ENCODE data around the gene AGAP1. TPM values are rescaled to one million over a fixed set of nuclear protein-coding genes. Genes with fewer than 3 reads are reported as not detected.
"Not testable (repeated sequence)": the region's sequence is repeated elsewhere in the genome, so short reads cannot be mapped to it uniquely, and the experiment has no call there.

The AGAP1 gene
- polyA plus RNA-seq, 4 donors = 17.5 to 19.9 (median 19.3) TPM

- DNase-seq (ENCODE audit: low read depth in 4 of 4, low spot score in 3 of 4) = no peak
Measured at GRCh38 chr2:236057375-236057774, 563.5 kb downstream of the AGAP1 start.

GRCh38 chr2:236061497-236061896, 567.7 kb downstream of the AGAP1 start:
- DNase-seq (ENCODE audit: low read depth in 4 of 4, low spot score in 3 of 4) = no peak

DNA sequence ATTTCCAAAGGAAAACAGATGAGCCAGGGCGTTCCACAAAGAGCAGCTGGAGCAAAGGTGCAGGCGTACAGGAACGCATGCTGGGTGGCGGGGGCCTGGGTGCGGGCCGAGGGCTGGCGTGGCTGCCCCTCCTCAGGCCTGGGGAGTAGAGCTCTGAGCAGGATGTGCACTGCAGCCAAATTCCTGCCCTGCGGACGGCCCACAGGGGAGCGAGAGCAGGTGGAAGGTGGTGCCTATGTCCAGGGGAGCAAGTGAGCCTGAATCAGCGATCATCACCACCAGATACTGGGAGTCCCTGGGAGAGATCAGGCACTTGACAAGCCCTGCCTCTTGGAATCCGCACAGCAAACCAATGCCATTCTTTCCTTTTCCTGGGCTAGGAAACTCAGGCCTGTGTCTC, 568.1 kb downstream of the AGAP1 start:
- no peak for DNase-seq (ENCODE audit: low read depth in 4 of 4, low spot score in 3 of 4)

GRCh38 chr2:236062806-236063205, 569.0 kb downstream of the AGAP1 start:
- DNase-seq (ENCODE audit: low read depth in 4 of 4, low spot score in 3 of 4) = not testable (repeated sequence)

- no peak for DNase-seq (ENCODE audit: low read depth in 4 of 4, low spot score in 3 of 4)
Measured at GRCh38 chr2:236063994-236064393, 570.2 kb downstream of the AGAP1 start.

DNA sequence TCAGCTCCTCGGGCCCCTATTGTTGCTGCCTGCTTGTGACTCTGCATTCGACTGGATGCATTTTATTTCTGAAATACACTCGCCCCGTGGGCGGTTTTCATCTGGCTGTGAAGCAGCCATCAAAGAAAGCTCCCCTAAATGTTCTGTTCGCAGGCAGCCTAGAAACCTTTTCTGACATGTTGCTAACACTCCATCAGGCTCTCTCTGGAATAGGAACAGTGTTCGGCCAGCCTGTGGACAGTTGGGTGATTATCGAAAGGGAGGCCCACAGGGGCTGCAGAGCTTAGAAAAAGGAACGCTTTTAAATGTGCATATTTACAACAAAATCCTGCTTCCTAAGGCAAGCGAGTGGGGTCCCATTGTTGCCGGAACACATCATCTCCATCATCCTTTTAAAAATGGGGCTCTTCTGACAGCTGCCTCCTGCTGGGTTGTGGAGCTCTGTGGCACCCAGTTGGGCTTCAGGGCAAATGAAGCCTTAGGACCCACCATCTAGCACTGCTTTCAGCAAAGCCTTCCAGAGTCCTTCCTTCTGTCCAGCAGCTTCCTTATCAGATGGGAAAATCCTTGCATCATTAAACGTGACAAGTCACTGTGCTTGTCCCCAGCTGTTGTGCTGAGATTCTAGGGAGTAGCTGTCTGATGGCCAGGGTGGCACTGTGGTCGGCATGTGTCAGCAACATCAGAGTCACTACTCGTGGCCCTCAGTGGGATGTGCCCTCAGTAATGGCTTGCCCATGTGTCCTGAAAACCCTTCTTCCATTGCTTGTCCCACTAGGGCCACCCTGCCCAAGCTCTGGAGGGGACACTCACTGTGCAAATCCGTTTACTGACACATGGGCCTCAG, 571.7 kb downstream of the AGAP1 start:
- DNase-seq (ENCODE audit: low read depth in 4 of 4, low spot score in 3 of 4) = no peak

DNA sequence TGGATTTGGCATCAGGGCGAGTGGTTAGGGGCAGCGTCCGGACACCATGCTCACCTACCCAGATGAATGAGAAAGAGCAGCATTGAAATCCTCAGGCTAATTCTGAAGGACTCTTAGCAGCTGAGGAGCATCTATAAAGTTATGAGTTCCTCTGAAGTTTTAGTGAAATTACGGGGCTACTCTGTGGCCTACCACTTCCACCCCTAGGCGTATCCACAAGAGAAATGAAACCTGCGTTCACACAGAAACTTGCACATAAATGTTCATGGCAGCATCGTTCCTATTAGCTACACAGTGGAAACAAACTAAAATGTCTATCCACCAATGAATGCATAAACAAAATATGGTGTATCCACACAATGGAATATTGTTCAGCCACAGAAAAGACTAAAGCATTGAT, 576.4 kb downstream of the AGAP1 start:
- no peak for DNase-seq (ENCODE audit: low read depth in 4 of 4, low spot score in 3 of 4)

DNA sequence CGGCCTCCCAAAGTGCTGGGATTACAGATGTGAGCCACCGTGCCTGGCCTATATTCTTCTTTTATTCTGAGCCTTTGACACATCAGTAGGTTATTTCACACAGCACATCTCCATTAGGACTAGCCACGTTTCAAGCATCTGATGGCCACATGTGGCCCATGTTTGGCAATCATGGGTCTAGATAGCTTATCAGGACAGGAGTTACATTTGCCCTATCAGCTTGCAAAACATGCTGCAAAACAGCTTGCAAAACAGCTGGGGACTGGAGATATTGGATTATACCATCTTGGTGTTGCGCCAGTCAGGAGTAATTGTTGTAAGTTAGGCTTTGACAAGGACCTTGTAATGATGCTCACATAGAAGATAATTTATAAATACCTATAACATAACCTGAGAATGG, 579.4 kb downstream of the AGAP1 start:
- DNase-seq (ENCODE audit: low read depth in 4 of 4, low spot score in 3 of 4) = no peak

- no peak for DNase-seq (ENCODE audit: low read depth in 4 of 4, low spot score in 3 of 4)
Measured at GRCh38 chr2:236073867-236074655, 580.2 kb downstream of the AGAP1 start.

DNA sequence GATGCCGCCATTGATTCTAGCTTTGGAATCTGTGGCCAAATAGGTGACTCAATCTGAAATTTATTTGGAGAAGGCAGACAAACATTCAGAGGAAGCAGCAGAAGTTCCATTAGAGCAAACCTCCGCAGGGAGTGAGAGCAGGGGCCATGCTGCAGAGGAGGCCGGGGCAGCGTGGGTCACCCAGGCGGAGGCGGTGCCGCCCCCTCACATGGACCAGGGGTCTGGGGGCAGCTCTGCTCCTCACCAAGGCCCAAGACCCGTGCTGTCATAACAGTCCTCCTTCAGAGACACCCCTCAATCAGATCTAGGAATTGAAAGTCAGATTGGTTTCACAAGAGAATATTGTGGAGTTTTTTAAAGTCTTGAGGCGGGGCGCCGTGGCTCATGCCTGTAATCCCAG, 582.0 kb downstream of the AGAP1 start:
- DNase-seq (ENCODE audit: low read depth in 4 of 4, low spot score in 3 of 4) = no peak

DNA sequence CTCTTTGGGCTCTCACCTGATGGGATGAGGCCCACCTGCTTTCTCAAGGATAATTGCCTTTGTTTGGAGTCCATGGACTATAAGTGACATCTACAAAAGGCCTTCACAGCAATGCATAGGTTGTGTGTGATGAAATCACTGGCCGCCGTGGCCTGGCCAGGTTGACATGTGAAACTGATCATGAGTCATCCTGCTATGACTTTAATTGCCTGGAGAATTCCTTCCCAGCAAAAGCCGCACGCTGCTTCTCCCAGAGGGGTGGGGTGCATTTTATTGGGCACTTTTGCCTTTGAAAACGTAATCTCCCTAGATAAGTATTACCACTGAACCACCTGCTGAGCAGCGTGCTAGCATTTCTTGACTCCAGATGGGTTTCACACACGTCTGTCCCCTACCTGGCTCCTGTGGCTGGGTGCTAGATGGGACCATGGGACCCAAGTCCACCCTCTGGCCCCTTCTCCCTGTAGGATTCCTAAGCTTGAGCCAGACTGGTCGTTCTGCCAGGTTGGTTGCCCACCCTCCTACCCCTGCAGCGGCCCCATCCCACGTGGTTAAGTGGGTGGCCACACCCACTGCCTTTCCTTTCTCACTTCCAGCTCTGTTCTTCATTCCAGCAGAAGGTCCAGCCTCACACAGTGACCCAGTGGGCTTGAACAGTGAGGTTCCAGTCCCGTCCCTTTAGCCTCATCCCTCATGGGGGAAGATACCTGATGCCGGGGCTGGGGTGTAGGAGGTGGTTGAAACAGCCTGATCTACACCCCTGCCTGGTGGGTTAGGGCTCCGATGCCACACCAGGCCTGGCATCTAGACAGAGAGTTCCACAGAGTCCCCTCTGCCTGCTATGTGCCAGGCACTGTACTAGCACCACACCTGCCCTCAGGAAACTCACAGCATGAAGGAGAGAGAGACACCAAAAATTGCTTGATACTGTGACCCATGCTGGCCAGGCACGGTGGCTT, 584.7 kb downstream of the AGAP1 start:
- DNase-seq (ENCODE audit: low read depth in 4 of 4, low spot score in 3 of 4) = no peak

DNA sequence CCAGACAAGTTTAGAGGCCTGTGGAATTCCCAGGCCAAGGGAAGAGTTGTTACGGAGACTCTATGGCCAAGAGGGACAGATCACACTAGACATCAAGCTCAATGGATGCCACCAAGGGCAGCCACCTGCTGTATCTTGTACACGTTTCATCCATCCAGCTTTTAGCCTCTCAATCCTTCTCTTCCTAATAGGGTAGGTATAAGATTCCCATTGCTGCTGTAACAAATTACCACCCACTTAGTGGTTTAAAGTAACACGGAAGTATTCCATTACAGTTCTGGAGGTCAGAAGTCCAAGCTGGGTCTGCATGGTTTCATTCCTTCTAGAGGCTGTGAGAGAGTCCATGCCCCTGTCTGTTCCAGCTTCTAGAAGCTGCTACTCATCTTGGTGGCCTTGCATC, 586.6 kb downstream of the AGAP1 start:
- DNase-seq (ENCODE audit: low read depth in 4 of 4, low spot score in 3 of 4) = no peak

DNA sequence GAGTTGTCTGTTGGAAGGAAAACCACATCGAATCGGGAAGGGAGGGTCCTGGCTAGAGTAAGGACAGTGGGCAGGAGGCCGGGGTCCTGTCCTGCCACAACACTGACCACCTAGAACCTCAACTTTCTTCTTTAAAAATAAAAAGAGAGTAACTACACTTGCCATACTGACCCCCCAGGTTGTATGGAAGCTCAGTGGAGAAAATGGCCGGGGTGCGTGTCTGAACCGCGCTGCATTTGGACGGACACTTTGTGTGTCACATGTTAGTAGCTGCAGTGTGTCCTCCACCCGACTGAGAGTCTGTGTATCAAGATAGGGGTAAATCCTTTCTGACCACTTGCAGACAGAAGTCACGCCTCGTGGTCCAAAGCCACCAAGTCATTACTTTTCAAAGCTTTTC, 587.3 kb downstream of the AGAP1 start:
- DNase-seq (ENCODE audit: low read depth in 4 of 4, low spot score in 3 of 4) = no peak

- no peak for DNase-seq (ENCODE audit: low read depth in 4 of 4, low spot score in 3 of 4)
Measured at GRCh38 chr2:236082061-236082460, 588.2 kb downstream of the AGAP1 start.

DNA sequence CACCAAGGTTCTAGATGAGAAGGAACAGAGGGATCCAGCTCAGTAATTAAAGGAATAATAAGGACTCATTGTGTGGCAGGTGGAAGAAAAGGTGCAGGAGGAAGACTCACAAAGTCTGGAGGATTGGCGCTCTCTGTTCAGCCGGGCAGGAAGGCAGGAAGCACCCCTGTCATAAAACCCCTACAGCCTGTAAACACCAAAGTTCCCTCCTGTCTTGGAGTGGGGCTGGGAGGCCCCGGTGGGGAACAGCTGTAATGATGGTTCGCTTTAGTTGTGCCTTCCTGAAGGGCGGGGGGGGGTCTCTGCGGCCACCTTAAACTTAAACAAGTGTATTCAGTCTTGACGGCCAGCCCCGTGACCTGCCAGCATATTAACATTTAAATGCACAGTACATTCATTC, 590.1 kb downstream of the AGAP1 start:
- no peak for DNase-seq (ENCODE audit: low read depth in 4 of 4, low spot score in 3 of 4)

DNA sequence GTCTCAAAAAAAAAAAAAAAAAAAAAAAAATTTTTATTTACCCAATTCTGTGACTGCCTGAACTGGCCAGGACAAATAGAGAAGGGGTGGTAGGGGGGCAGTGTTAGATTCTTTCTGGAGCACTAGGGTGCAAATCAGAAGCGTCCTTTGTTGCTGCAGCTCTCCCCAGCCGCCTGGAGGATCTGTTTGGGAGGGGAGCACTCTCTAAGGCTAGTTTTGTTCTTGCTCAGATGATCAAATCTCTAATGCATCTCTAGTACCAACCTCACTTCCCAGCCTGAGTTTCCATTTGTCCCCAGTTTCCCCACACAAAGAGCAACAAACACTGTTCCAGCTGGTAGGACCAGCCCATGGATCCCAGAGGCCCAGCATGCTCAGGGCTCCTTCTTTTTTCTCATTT, 591.4 kb downstream of the AGAP1 start:
- no peak for DNase-seq (ENCODE audit: low read depth in 4 of 4, low spot score in 3 of 4)

GRCh38 chr2:236085647-236086046, 591.8 kb downstream of the AGAP1 start:
- DNase-seq (ENCODE audit: low read depth in 4 of 4, low spot score in 3 of 4) = no peak

- no peak for DNase-seq (ENCODE audit: low read depth in 4 of 4, low spot score in 3 of 4)
Measured at GRCh38 chr2:236086403-236086970, 592.6 kb downstream of the AGAP1 start.

- DNase-seq (ENCODE audit: low read depth in 4 of 4, low spot score in 3 of 4) = no peak
Measured at GRCh38 chr2:236086971-236087465, 593.2 kb downstream of the AGAP1 start.

DNA sequence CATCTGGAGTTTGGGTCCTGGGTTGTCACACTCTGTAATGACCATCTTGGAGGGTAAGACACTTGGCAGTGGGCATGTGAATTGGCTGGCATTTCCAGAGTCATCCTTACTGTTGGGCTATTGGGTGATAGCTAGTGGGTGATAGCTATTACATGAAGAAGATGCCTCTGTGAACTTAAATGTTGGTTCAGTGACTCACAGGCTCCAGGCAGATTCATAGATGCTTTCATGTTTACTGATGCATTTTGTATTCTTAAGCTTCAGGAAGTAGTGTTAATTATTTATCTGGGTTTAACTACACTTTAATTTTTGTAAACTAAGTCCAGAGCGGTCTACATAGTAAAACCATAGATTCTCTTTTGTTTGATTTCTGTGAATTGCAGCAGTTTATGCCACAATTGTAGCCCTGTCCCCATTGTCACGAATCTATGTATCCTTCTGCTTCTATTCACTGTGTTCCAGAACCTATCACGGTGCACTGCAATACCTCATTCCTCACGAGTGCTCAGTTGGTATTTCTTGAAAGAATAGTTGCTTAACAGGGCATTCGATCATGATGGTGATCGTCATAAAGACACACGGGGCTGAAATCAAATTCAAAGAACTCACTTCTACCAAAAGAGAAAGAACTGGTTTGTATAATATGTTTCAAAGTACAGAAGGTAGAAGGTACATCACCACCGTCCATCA, 594.7 kb downstream of the AGAP1 start:
- DNase-seq (ENCODE audit: low read depth in 4 of 4, low spot score in 3 of 4) = no peak

All from left renal pelvis (tissue), 4 donors.